GM23338 (cell line): Measurements from ENCODE around the gene YIPF1. TPM values are rescaled to one million over a fixed set of nuclear protein-coding genes. Genes with fewer than 3 reads are reported as not detected.

Experiments used
- ATAC-seq: fragments of 200-7000 bp; cut with Tn5 transposase; 3 replicates; pipeline ENCODE4 v1.9.1; 2020
- DNase-seq: peaks from one replicate; pipeline ENCODE4 v3.0.0-alpha.2; 2015; ENCODE audit warnings: low spot score
- H2AFZ ChIP-seq: fragments of 200-600 bp; sonication (generic); 2 replicates; pipeline ENCODE4 v1.8.0; 2016; ENCODE audit warnings: antibody characterized with exemption, mild to moderate bottlenecking, moderate library complexity
- H3F3A ChIP-seq: fragments of 200-600 bp; sonication (generic); replicated peaks from 2 replicates; pipeline ENCODE4 v1.8.0; 2017; ENCODE audit warnings: antibody characterized with exemption, mixed run types, low read depth
- H3K27ac ChIP-seq: fragments of 200-600 bp; sonication (generic); 2 replicates; pipeline ENCODE4 v1.6.1; 2016; ENCODE audit warnings: low read depth
- H3K27me3 ChIP-seq: fragments of 200-600 bp; sonication (generic); 2 replicates; pipeline ENCODE4 v1.8.0; 2016; ENCODE audit warnings: mild to moderate bottlenecking, mixed run types, moderate library complexity; ENCODE audit not compliant: insufficient read depth
- H3K36me3 ChIP-seq: fragments of 200-600 bp; sonication (generic); 2 replicates; pipeline ENCODE4 v1.8.0; 2016; ENCODE audit warnings: mild to moderate bottlenecking; ENCODE audit not compliant: insufficient read depth
- H3K4me1 ChIP-seq: fragments of 200-600 bp; sonication (generic); 2 replicates; pipeline ENCODE4 v1.8.0; 2016; ENCODE audit warnings: mild to moderate bottlenecking, moderate library complexity; ENCODE audit not compliant: insufficient read depth
- H3K4me2 ChIP-seq: fragments of 200-600 bp; sonication (generic); 2 replicates; pipeline ENCODE4 v1.7.1; 2017; ENCODE audit warnings: mixed run types
- H3K4me3 ChIP-seq: fragments of 200-600 bp; sonication (generic); 2 replicates; pipeline ENCODE4 v1.6.1; 2016; ENCODE audit warnings: mixed run types
- H3K79me2 ChIP-seq: fragments of 200-600 bp; sonication (generic); replicated peaks from 2 replicates; pipeline ENCODE4 v1.8.0; 2017; ENCODE audit warnings: mild to moderate bottlenecking; ENCODE audit not compliant: insufficient read depth
- H3K9me2 ChIP-seq: fragments of 200-600 bp; sonication (generic); 2 replicates; pipeline ENCODE4 v1.8.0; 2017; ENCODE audit not compliant: insufficient read depth
- H4K20me1 ChIP-seq: fragments of 200-600 bp; sonication (generic); replicated peaks from 2 replicates; pipeline ENCODE4 v1.8.0; 2017; ENCODE audit warnings: mild to moderate bottlenecking; ENCODE audit not compliant: insufficient read depth
- H3K27ac Mint-ChIP-seq: 2 replicates; pipeline ENCODE4 v1.8.0; 2020; ENCODE audit warnings: inconsistent platforms, mild to moderate bottlenecking, moderate library complexity, mixed read lengths
- H3K27me3 Mint-ChIP-seq: 3 replicates; pipeline ENCODE4 v1.8.0; 2022; ENCODE audit warnings: low read depth, mild to moderate bottlenecking, moderate library complexity, mixed read lengths, inconsistent platforms; ENCODE audit not compliant: insufficient read depth, poor library complexity
- H3K36me3 Mint-ChIP-seq: 3 replicates; pipeline ENCODE4 v1.8.0; 2021; ENCODE audit warnings: low read depth, mild to moderate bottlenecking, inconsistent platforms, moderate library complexity, mixed read lengths
- H3K4me1 Mint-ChIP-seq: 3 replicates; pipeline ENCODE4 v1.8.0; 2020; ENCODE audit warnings: mild to moderate bottlenecking, inconsistent platforms, mixed read lengths
- H3K4me3 Mint-ChIP-seq: 3 replicates; pipeline ENCODE4 v1.8.0; 2021; ENCODE audit warnings: moderate library complexity, mild to moderate bottlenecking, inconsistent platforms, mixed read lengths
- H3K9me3 Mint-ChIP-seq: 3 replicates; pipeline ENCODE4 v1.8.0; 2020; ENCODE audit warnings: moderate library complexity, mild to moderate bottlenecking, inconsistent platforms, mixed read lengths
- CREB1 ChIP-seq: fragments of 250-450 bp; sonication (Bioruptor Pico); IDR thresholded peaks from 2 replicates; pipeline ENCODE4 v1.5.0; 2020; ENCODE audit warnings: low read depth, mild to moderate bottlenecking, moderate library complexity
- ETS1 ChIP-seq: IDR thresholded peaks from 2 replicates; pipeline ENCODE4 v1.6.1; 2016; ENCODE audit warnings: antibody characterized with exemption
- EZH2 ChIP-seq: fragments of 200-600 bp; sonication (generic); IDR thresholded peaks from one replicate; pipeline ENCODE4 v1.8.0; 2017; ENCODE audit warnings: antibody characterized with exemption, mild to moderate bottlenecking, low read depth; ENCODE audit not compliant: unreplicated experiment
- EZH2phosphoT487 ChIP-seq: fragments of 200-600 bp; sonication (generic); IDR thresholded peaks from one replicate; pipeline ENCODE4 v1.8.1; 2018; ENCODE audit warnings: antibody characterized with exemption; ENCODE audit not compliant: unreplicated experiment
- JUNB ChIP-seq: IDR thresholded peaks from one replicate; pipeline ENCODE4 v1.6.1; 2016; ENCODE audit warnings: antibody characterized with exemption; ENCODE audit not compliant: unreplicated experiment
- NANOG ChIP-seq: IDR thresholded peaks from 2 replicates; pipeline ENCODE4 v1.6.1; 2016; ENCODE audit warnings: antibody characterized with exemption, borderline replicate concordance
- POLR2AphosphoS5 ChIP-seq: IDR thresholded peaks from 2 replicates; pipeline ENCODE4 v1.6.1; 2016; ENCODE audit warnings: antibody characterized with exemption, low read depth
- STAT1 ChIP-seq: IDR thresholded peaks from one replicate; pipeline ENCODE4 v1.6.1; 2016; ENCODE audit warnings: antibody characterized with exemption; ENCODE audit not compliant: unreplicated experiment
- ZNF114 ChIP-seq: fragments of 250-450 bp; sonication (Bioruptor Pico); IDR thresholded peaks from 2 replicates; pipeline ENCODE4 v1.5.0; 2020; ENCODE audit warnings: mild to moderate bottlenecking, moderate library complexity
- ZNF331 ChIP-seq: fragments of 250-450 bp; sonication (Bioruptor Pico); IDR thresholded peaks from 2 replicates; pipeline ENCODE4 v1.5.0; 2020; ENCODE audit warnings: low read depth, mild to moderate bottlenecking, moderate library complexity
- ZNF462 ChIP-seq: fragments of 250-450 bp; sonication (Bioruptor Pico); IDR thresholded peaks from 2 replicates; pipeline ENCODE4 v1.5.0; 2020; ENCODE audit warnings: mild to moderate bottlenecking, moderate library complexity
- polyA plus RNA-seq: library from polyadenylated mRNA; unstranded; fragments of >200 nt; fragmentation: Nextera tagmentation; extraction: Ambion mirVana; gene quantifications from 2 replicates; pipeline ENCODE4 v1.2.1, GENCODE V29; 2016
- total RNA-seq: library from RNA; depleted of rRNA; stranded (reverse); fragments of >200 nt; shearing (Covaris generic); gene quantifications from 2 replicates; pipeline ENCODE4 v1.2.3, GENCODE V29; 2014
- TF ChIP-seq, protein P1 (sequence below), 2 experiments: fragments of 200-600 bp in 1 of 2; sonication (generic) in 1 of 2; conservative IDR thresholded peaks; 2 replicates each; pipeline versions ENCODE4 v1.5.1 to v1.6.1; 2016 to 2017; ENCODE audit warnings: antibody characterized with exemption in 2 of 2, low read depth in 2 of 2, mild to moderate bottlenecking in 2 of 2, moderate library complexity in 1 of 2
- TF ChIP-seq, protein P2 (sequence below): IDR thresholded peaks from one replicate; pipeline ENCODE4 v1.6.1; 2018; ENCODE audit warnings: antibody characterized with exemption; ENCODE audit not compliant: unreplicated experiment

The YIPF1 gene
- total and polyA plus RNA-seq, 2 experiments from 2014 or later, result 14.1 to 24.0 TPM

DNA sequence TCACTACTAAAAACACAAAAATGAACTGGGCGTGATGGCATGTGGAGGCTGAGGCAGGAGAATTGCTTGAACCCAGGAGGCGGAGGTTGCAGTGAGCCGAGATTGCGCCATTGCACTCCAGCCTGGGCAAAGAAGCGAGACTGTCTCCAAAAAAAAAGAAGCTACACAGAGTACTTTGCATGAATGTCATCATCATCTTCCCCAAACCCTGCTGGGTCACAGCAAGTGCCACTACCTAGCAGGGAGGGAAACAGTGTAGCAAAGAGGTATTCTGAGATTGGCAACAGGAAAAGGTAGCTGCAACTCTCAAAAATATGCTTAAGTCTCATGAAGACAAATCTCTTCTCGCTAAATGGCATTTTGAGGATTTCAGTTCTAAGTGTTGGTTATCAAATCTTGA is 64.3 kb downstream of the YIPF1 start:
- Mint-ChIP-seq H3K27me3 (peaks cover 1% of the 10 kb centered on the region), H3K36me3 (peaks cover 45% of the 10 kb centered on the region), H3K9me3 (no peaks in the 10 kb centered on the region), H3K4me1 (no peaks in the 10 kb centered on the region), H3K4me3 (no peak overlapping the region), H3K27ac (no peak overlapping the region)
- DNase-seq (no peak), ATAC-seq (no peak)
- H3F3A ChIP-seq, result no peaks in the 10 kb centered on the region
- no peaks in the 10 kb centered on the region for H3K9me2 ChIP-seq
- no peak overlapping the region for H2AFZ ChIP-seq
- no peak overlapping the region for H3K4me3 ChIP-seq
- H4K20me1 ChIP-seq, result peaks cover 23% of the 10 kb centered on the region
- H3K27me3 ChIP-seq, result no peaks in the 10 kb centered on the region
- TF ChIP-seq ZNF114 (CRISPR knock-in tag) (no peak), NANOG (no peak), EZH2 (no peak), CREB1 (CRISPR knock-in tag) (no peak), ZNF462 (CRISPR knock-in tag) (no peak), POLR2AphosphoS5 (no peak), STAT1 (no peak), ZNF331 (CRISPR knock-in tag) (no peak), EZH2phosphoT487 (no peak), ETS1 (no peak), JUNB (no peak)
- TF ChIP-seq, protein P1, sequence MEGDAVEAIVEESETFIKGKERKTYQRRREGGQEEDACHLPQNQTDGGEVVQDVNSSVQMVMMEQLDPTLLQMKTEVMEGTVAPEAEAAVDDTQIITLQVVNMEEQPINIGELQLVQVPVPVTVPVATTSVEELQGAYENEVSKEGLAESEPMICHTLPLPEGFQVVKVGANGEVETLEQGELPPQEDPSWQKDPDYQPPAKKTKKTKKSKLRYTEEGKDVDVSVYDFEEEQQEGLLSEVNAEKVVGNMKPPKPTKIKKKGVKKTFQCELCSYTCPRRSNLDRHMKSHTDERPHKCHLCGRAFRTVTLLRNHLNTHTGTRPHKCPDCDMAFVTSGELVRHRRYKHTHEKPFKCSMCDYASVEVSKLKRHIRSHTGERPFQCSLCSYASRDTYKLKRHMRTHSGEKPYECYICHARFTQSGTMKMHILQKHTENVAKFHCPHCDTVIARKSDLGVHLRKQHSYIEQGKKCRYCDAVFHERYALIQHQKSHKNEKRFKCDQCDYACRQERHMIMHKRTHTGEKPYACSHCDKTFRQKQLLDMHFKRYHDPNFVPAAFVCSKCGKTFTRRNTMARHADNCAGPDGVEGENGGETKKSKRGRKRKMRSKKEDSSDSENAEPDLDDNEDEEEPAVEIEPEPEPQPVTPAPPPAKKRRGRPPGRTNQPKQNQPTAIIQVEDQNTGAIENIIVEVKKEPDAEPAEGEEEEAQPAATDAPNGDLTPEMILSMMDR (conservative IDR thresholded peaks at IDR 0.05; ENCODE audit: low read depth in 2 of 2), result no peak
- TF ChIP-seq, protein P2, sequence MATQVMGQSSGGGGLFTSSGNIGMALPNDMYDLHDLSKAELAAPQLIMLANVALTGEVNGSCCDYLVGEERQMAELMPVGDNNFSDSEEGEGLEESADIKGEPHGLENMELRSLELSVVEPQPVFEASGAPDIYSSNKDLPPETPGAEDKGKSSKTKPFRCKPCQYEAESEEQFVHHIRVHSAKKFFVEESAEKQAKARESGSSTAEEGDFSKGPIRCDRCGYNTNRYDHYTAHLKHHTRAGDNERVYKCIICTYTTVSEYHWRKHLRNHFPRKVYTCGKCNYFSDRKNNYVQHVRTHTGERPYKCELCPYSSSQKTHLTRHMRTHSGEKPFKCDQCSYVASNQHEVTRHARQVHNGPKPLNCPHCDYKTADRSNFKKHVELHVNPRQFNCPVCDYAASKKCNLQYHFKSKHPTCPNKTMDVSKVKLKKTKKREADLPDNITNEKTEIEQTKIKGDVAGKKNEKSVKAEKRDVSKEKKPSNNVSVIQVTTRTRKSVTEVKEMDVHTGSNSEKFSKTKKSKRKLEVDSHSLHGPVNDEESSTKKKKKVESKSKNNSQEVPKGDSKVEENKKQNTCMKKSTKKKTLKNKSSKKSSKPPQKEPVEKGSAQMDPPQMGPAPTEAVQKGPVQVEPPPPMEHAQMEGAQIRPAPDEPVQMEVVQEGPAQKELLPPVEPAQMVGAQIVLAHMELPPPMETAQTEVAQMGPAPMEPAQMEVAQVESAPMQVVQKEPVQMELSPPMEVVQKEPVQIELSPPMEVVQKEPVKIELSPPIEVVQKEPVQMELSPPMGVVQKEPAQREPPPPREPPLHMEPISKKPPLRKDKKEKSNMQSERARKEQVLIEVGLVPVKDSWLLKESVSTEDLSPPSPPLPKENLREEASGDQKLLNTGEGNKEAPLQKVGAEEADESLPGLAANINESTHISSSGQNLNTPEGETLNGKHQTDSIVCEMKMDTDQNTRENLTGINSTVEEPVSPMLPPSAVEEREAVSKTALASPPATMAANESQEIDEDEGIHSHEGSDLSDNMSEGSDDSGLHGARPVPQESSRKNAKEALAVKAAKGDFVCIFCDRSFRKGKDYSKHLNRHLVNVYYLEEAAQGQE, result no peak
- H3K4me1 ChIP-seq, result no peaks in the 10 kb centered on the region
- H3K36me3 ChIP-seq, result peaks cover 41% of the 10 kb centered on the region
- no peak overlapping the region for H3K4me2 ChIP-seq
- no peak overlapping the region for H3K27ac ChIP-seq
- peaks cover 10% of the 10 kb centered on the region for H3K79me2 ChIP-seq
